ENCODE data around the gene CCL21.

DNA sequence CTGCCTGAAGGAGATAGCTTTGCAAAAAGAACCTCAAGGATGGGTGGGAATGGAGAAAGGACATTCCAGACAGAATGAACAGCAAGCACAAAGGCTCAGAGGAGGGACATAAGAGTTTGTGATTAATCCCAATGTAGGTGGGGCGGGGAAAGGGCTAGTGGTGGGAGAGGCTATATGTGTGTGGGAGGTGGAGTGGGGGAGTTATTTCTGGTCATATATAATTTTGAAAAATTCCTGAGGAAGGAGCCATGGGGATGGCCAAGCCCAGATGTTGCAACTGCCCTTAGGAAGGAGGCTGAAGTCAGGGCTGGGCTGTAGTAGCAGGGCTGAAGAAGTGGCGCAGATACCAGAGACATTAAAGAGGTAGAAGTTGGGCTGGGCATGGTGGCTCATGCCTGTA lies 34.1 kb downstream of the CCL21 start:
- TF ChIP-seq, protein P1, sequence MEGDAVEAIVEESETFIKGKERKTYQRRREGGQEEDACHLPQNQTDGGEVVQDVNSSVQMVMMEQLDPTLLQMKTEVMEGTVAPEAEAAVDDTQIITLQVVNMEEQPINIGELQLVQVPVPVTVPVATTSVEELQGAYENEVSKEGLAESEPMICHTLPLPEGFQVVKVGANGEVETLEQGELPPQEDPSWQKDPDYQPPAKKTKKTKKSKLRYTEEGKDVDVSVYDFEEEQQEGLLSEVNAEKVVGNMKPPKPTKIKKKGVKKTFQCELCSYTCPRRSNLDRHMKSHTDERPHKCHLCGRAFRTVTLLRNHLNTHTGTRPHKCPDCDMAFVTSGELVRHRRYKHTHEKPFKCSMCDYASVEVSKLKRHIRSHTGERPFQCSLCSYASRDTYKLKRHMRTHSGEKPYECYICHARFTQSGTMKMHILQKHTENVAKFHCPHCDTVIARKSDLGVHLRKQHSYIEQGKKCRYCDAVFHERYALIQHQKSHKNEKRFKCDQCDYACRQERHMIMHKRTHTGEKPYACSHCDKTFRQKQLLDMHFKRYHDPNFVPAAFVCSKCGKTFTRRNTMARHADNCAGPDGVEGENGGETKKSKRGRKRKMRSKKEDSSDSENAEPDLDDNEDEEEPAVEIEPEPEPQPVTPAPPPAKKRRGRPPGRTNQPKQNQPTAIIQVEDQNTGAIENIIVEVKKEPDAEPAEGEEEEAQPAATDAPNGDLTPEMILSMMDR (IDR thresholded peaks at IDR 0.05; ENCODE audit: low read length), result no peak
- TF ChIP-seq EZH2 (IDR thresholded peaks at IDR 0.05; ENCODE audit: borderline replicate concordance, low read length), result no peak

Data from OCI-LY1 (cell line).